GM12801 (cell line): ENCODE data around the gene CYYR1.

Experiments
- CTCF ChIP-seq: IDR thresholded peaks from one replicate; pipeline ENCODE4 v1.5.1; 2011; ENCODE audit warnings: control low read depth; ENCODE audit not compliant: insufficient read length; ENCODE audit errors: extremely low read depth

Gene CYYR1

DNA sequence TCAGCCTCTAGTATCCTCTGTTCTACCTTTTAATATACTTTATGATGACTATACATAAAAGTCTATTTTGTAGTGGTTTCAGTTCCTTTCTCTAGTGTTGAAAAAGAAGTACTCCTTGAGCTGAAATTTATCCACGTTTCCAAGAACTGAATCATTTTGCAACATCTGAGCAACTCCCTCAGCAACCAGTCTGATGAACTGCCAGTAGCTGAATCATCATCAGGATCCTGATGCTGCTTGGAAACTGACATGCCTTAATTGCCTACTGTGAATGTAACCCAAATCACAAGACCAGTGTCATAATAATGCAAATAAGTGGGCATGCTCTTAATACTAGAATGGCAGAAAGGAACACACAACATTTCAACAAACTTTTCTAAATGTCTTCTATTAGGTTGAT, 103.3 kb downstream of the CYYR1 start:
- no peak for TF ChIP-seq CTCF

- no peak for TF ChIP-seq CTCF
Measured at GRCh38 chr21:26465916-26466315, 107.2 kb downstream of the CYYR1 start.

GRCh38 chr21:26461500-26461899, 111.6 kb downstream of the CYYR1 start:
- TF ChIP-seq CTCF, result no peak

- no peak for TF ChIP-seq CTCF
Measured at GRCh38 chr21:26460621-26461020, 112.5 kb downstream of the CYYR1 start.

DNA sequence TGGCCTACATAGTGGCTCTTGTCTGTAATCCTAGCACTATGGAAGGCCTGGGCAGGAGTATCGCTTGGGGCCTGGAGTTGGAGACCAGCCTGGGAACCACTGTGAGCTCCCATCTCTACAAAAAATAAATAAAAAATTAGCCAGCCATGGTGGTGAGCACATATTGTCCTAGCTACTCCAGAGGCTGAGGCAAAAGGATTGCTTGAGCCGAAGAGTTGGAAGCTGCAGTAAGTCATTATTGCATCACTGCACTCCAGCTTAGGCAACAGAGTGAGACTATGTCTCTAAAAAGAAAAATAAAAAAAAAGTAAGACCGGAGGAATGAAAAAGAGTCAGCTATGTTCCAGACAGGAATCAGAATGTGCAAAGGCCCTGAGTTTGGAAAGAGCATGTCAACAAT, 115.3 kb downstream of the CYYR1 start:
- no peak for TF ChIP-seq CTCF

DNA sequence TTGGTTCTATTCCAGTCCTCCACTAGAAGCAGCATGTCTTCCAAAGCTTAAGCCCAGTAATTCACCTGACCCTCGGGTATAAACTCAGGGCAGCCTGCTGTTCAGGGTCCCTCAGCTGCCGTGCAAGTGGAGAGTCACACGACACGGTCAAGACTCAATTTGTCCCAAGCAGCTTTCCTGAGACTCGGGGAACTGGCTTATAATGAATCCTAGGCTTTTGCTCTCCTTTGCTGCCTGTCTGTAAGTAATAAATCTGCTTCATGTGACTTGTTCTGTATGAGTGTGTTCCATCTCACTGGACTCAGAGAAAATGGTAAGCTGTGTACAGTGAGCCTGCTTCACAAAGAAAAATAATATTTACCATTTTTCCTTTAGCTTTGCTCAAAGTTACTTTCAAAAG, 119.8 kb downstream of the CYYR1 start:
- no peak for TF ChIP-seq CTCF

DNA sequence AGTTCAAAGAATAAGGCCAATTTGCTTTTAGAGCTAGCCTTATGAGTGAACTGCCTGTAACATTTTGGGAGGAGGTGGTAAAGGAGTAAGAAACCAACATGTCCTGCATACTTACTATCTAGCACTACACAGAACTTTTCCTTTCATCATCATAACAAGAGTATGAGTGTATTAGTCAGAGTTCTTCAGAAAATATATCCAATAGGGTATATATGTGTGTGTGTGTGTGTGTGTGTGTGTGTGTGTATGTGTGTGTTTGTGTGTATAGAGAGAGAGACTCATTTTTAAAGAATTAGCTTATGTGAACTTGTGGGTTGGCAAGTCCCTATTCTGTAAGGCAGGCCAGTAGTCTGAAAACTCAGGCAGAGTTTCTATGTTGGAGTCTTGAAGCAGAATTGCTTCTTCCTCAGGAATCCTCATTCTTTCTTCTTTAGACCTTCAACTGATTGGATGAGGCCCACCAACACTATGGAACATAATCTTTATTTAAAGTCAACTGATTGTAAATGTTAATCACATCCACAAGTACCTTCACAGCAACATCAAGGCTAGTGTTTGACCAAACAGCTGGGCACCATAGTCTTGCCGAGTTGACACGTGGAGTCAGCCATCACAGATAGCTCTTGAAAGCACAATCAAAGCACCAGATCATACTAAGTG, 121.9 kb downstream of the CYYR1 start:
- TF ChIP-seq CTCF, result no peak

GRCh38 chr21:26449161-26449560, 123.9 kb downstream of the CYYR1 start:
- TF ChIP-seq CTCF, result no peak
